Measurements from ENCODE around the gene IRS2. TPM values are rescaled to one million over a fixed set of nuclear protein-coding genes. Genes with fewer than 3 reads are reported as not detected.

IRS2 gene
- polyA plus RNA-seq, 1 of the 3 experiments (the other 2 are of a cell fraction) = 7.0 TPM

- Histone ChIP-seq H3K27me3 (ENCODE audit: insufficient read depth) (no peaks in the 10 kb centered on the region), H3K79me2 (ENCODE audit: insufficient read depth) (no peaks in the 10 kb centered on the region), H3K36me3 (replicated peaks in 1 of 2; ENCODE audit: control insufficient read depth in 1 of 2, insufficient read depth in 2 of 2, low read length in 1 of 2) (no peaks in the 10 kb centered on the region), H3K9me2 (no peaks in the 10 kb centered on the region), H3F3A (replicated peaks; ENCODE audit: insufficient read depth) (no peaks in the 10 kb centered on the region), H3K4me2 (no peak overlapping the region), H3K9me3 (no peaks in the 10 kb centered on the region), H3K9ac (no peak overlapping the region), H2AFZ (ENCODE audit: low read depth) (no peak overlapping the region), H3K27ac (ENCODE audit: low read depth in 2 of 2, low read length in 1 of 2) (no peak overlapping the region), H3K4me1 (ENCODE audit: control insufficient read depth in 1 of 2, insufficient read depth in 2 of 2, low read depth in 1 of 2, low read length in 1 of 2) (peaks cover 0 to 2% of the 10 kb centered on the region in 2 experiments; a peak in 3 of 4 replicates), H4K20me1 (ENCODE audit: insufficient read depth) (no peaks in the 10 kb centered on the region), H3K4me3 (ENCODE audit: low read depth in 2 of 2, low read length in 1 of 2) (no peak overlapping the region)
- no peak for TF ChIP-seq SIN3A (IDR thresholded peaks at IDR 0.05; ENCODE audit: borderline replicate concordance, low read depth, low read length)
- no peak for TF ChIP-seq GATA2 (CRISPR knock-in tag; IDR thresholded peaks at IDR 0.05)
- TF ChIP-seq USF1 (IDR thresholded peaks at IDR 0.05; ENCODE audit: borderline replicate concordance, low read depth) = no peak
- TF ChIP-seq FOXM1 (IDR thresholded peaks at IDR 0.05; ENCODE audit: low read depth) = no peak
- no peak for TF ChIP-seq RFX5 (IDR thresholded peaks at IDR 0.05; ENCODE audit: low read length)
- TF ChIP-seq ZBTB33 (IDR thresholded peaks at IDR 0.05; ENCODE audit: borderline replicate concordance, low read depth) = no peak
- no peak for TF ChIP-seq FOSL2 (IDR thresholded peaks at IDR 0.05; ENCODE audit: borderline replicate concordance, low read depth)
- no peak for TF ChIP-seq NFIC (IDR thresholded peaks at IDR 0.05; ENCODE audit: borderline replicate concordance)
- no peak for TF ChIP-seq CTCF (IDR thresholded peaks at IDR 0.05)
- no peak for TF ChIP-seq ELF1 (IDR thresholded peaks at IDR 0.05)
- TF ChIP-seq MEF2A (IDR thresholded peaks at IDR 0.05; ENCODE audit: borderline replicate concordance, low read depth) = no peak
- no peak for TF ChIP-seq CHD2 (IDR thresholded peaks at IDR 0.05; ENCODE audit: low read length, partially characterized antibody)
- no peak for TF ChIP-seq EZH2phosphoT487 (IDR thresholded peaks at IDR 0.05; ENCODE audit: borderline replicate concordance, low read depth)
- TF ChIP-seq TEAD4 (IDR thresholded peaks at IDR 0.05; ENCODE audit: borderline replicate concordance, insufficient read depth) = no peak
- TF ChIP-seq USF2 (IDR thresholded peaks at IDR 0.05; ENCODE audit: borderline replicate concordance, low read depth, low read length) = no peak
- no peak for TF ChIP-seq NRF1 (IDR thresholded peaks at IDR 0.05; ENCODE audit: low read depth, low read length)
- CTCF ChIA-PET = no interaction called here
- POLR2A ChIA-PET = no interaction called here
- DNase-seq = no peak
- 95% methylated on average over 5 of the region's 5 CpGs for WGBS (ENCODE audit: low lambda C conversion rate)
Measured at GRCh38 chr13:109833940-109834339, 47.6 kb upstream of the IRS2 start.

Data from SK-N-SH (cell line).